Raji (cell line): Measurements from ENCODE around the gene USH1C.

Experiments
- POLR2A ChIP-seq: IDR thresholded peaks from 2 replicates; pipeline ENCODE4 v1.6.1; 2011; ENCODE audit warnings: low read depth, low read length, control low read depth; ENCODE audit not compliant: insufficient read depth

USH1C gene

GRCh38 chr11:17543574-17544180, 539 bp downstream of the USH1C start:
- TF ChIP-seq POLR2A, result no peak

- TF ChIP-seq POLR2A, result no peak
Measured at GRCh38 chr11:17543041-17543440, 1.2 kb downstream of the USH1C start.

- no peak for TF ChIP-seq POLR2A
Measured at GRCh38 chr11:17542249-17542648, 2.0 kb downstream of the USH1C start.

- TF ChIP-seq POLR2A, result no peak
Measured at GRCh38 chr11:17541330-17541885, 2.8 kb downstream of the USH1C start.

GRCh38 chr11:17540807-17541206, 3.4 kb downstream of the USH1C start:
- TF ChIP-seq POLR2A, result no peak

- TF ChIP-seq POLR2A, result no peak
Measured at GRCh38 chr11:17538731-17539130, 5.5 kb downstream of the USH1C start.

GRCh38 chr11:17538054-17538453, 6.2 kb downstream of the USH1C start:
- no peak for TF ChIP-seq POLR2A

- no peak for TF ChIP-seq POLR2A
Measured at GRCh38 chr11:17537261-17537660, 7.0 kb downstream of the USH1C start.

- TF ChIP-seq POLR2A, result no peak
Measured at GRCh38 chr11:17535488-17535887, 8.7 kb downstream of the USH1C start.

- TF ChIP-seq POLR2A, result no peak
Measured at GRCh38 chr11:17533778-17534415, 10.3 kb downstream of the USH1C start.

GRCh38 chr11:17533341-17533740, 10.9 kb downstream of the USH1C start:
- no peak for TF ChIP-seq POLR2A

GRCh38 chr11:17532784-17533183, 11.4 kb downstream of the USH1C start:
- TF ChIP-seq POLR2A, result no peak

GRCh38 chr11:17531636-17532113, 12.5 kb downstream of the USH1C start:
- no peak for TF ChIP-seq POLR2A

GRCh38 chr11:17531071-17531600, 13.1 kb downstream of the USH1C start:
- no peak for TF ChIP-seq POLR2A

GRCh38 chr11:17529844-17530185, 14.4 kb downstream of the USH1C start:
- no peak for TF ChIP-seq POLR2A
